Ovary (tissue), 9 donors: ENCODE results near the gene DEFB126. TPM values are rescaled to one million over a fixed set of nuclear protein-coding genes. Genes with fewer than 3 reads are reported as not detected.

ENCODE experiments used
- DNase-seq, 5 donors: peaks; one replicate each; pipeline ENCODE4 v3.0.0-alpha.2; 2019 to 2020
- H3K27ac ChIP-seq, 2 donors: fragments of 200-600 bp; one replicate each; pipeline versions ENCODE4 v1.5.1 to v1.8.0; 2019 to 2022
- H3K27me3 ChIP-seq: fragments of 200-600 bp; one replicate; pipeline ENCODE4 v1.8.0; 2022
- H3K36me3 ChIP-seq: fragments of 200-600 bp; sonication (generic); one replicate; pipeline ENCODE4 v1.5.1; 2019
- H3K4me1 ChIP-seq: one replicate; pipeline ENCODE4 v1.8.1; 2013; ENCODE audit warnings: mild to moderate bottlenecking, moderate library complexity; ENCODE audit not compliant: insufficient read depth
- H3K4me3 ChIP-seq: fragments of 200-600 bp; sonication (generic); one replicate; pipeline ENCODE4 v1.5.1; 2017
- H3K9me3 ChIP-seq, 2 donors: fragments of 200-600 bp in 1 of 2; sonication (generic) in 1 of 2; one replicate each; pipeline versions ENCODE4 v1.5.1 to v1.8.1; 2013 to 2019; ENCODE audit warnings: mild to moderate bottlenecking in 1 of 2, moderate library complexity in 1 of 2
- EP300 ChIP-seq: sonication (generic); formaldehyde crosslinking; IDR thresholded peaks from one replicate; pipeline ENCODE4 v1.6.1; 2017; ENCODE audit warnings: antibody characterized with exemption
- POLR2A ChIP-seq: fragments of 450-650 bp; IDR thresholded peaks from one replicate; pipeline ENCODE4 v1.6.1; 2017; ENCODE audit warnings: antibody characterized with exemption, mild to moderate bottlenecking, moderate library complexity
- WGBS, 3 donors: extraction: QIAGEN DNeasy Blood & Tissue Kit in 1 of 3; methylation state at CpG; one replicate each; pipeline versions ENCODE4 v1.1.5 to v1.1.7; 2013 to 2017; 5-methylcytosine and 5-hydroxymethylcytosine counted together
- intact Hi-C, 4 donors: fragments of 100-400 bp; cut with DNase I; formaldehyde crosslinking; loops; one replicate each; pipeline versions ENCODE4 v1.11.0 to v1.15.1; 2022 to 2023
- polyA plus RNA-seq, 2 donors: library from polyadenylated mRNA; stranded (reverse); fragments of 200-250 nt in 1 of 2; fragments of 350-450 nt in 1 of 2; fragmentation: Illumina TruSeq in 1 of 2; extraction: RNeasy Lipid Tissue Mini Kit (QIAGEN cat#74804) in 1 of 2; gene quantifications; one replicate each; pipeline ENCODE4 v1.2.3, GENCODE V29; 2013 to 2014
- total RNA-seq, 7 donors: library from RNA; depleted of rRNA in 2 of 7; stranded (reverse); fragments of >200 nt in 2 of 7; fragmentation: NEBNext Ultra II Directional in 3 of 7; extraction: Animal tissue kit (Norgen Biotek cat#: 25700) in 3 of 7; gene quantifications; one replicate each; pipeline versions ENCODE4 v1.1.0 to v1.2.4, GENCODE V29; 2016 to 2023
- TF ChIP-seq, protein P1 (sequence below), 3 donors: fragments of 450-650 bp in 2 of 3; fragments of 200-600 bp in 1 of 3; IDR thresholded peaks; one replicate each; pipeline versions ENCODE4 v1.5.1 to v1.8.0; 2016 to 2022; ENCODE audit warnings: antibody characterized with exemption in 3 of 3, mild to moderate bottlenecking in 1 of 3
- donor health status: DM: no; HTN: no; CAD: no; lungs with moderate emphysema.
- donor health status: DM: no; HTN: no; CAD: no.
- donor health status: Bipolar disorder and iron deficiency.
- donor health status: DM: yes; HTN: yes; CAD: no.
- donor health status: DM: no; HTN: no; CAD: no.
- donor health status: DM: yes; HTN: yes; CAD: no.

DEFB126 gene
- total and polyA plus RNA-seq, 9 donors: not detected

DNA sequence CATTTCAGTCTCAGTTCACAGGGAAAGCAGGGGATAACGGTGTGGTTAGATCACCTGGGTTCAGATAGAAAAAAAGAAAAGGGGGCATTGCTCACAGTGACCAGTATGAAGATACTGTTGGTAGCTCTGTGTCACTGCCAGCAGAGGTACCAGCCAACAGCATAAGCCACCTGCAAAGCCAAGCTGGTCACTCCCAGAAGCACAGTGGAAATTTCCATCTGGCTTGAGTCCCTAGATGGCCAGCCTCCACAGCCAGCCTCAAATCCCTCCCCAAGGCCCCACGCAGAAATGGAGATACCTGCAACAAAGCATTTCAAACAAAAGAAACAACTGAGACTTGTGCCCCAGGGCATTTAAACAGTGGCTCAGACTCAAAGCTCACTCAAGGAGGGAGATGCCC, 26.5 kb downstream of the DEFB126 start:
- H3K4me1 ChIP-seq: no peaks in the 10 kb centered on the region
- DNase-seq: no peak
- H3K27me3 ChIP-seq: no peaks in the 10 kb centered on the region
- H3K4me3 ChIP-seq: no peak overlapping the region
- no peaks in the 10 kb centered on the region for H3K9me3 ChIP-seq
- TF ChIP-seq POLR2A: no peak
- TF ChIP-seq, protein P1, sequence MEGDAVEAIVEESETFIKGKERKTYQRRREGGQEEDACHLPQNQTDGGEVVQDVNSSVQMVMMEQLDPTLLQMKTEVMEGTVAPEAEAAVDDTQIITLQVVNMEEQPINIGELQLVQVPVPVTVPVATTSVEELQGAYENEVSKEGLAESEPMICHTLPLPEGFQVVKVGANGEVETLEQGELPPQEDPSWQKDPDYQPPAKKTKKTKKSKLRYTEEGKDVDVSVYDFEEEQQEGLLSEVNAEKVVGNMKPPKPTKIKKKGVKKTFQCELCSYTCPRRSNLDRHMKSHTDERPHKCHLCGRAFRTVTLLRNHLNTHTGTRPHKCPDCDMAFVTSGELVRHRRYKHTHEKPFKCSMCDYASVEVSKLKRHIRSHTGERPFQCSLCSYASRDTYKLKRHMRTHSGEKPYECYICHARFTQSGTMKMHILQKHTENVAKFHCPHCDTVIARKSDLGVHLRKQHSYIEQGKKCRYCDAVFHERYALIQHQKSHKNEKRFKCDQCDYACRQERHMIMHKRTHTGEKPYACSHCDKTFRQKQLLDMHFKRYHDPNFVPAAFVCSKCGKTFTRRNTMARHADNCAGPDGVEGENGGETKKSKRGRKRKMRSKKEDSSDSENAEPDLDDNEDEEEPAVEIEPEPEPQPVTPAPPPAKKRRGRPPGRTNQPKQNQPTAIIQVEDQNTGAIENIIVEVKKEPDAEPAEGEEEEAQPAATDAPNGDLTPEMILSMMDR (IDR thresholded peaks at IDR 0.05): no peak
- TF ChIP-seq EP300: no peak
- intact Hi-C loops: no loop called here
- no peak overlapping the region for H3K27ac ChIP-seq
- 61 to 70% (median 69%) methylated on average over 2 of the region's 2 CpGs for WGBS, 3 donors
- no peaks in the 10 kb centered on the region for H3K36me3 ChIP-seq

DNA sequence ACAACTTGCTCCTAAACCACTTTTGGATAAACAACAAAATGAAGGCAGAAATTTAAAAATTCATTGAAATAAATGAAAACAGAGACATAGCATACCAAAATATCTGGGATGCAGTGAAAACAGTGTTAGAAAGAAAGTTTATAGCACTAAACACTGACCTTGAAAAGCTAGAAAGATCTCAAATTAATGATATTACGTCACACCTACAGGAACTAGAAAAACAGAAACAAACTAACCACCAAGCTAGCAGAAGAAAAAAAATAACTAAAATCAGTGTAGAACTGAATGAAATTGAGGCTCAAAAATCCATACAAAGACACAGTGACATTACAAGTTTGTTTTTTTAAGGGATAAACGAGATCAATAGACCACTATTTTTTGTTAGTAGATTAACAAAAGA, 41.9 kb downstream of the DEFB126 start:
- H3K9me3 ChIP-seq: no peaks in the 10 kb centered on the region
- H3K4me1 ChIP-seq: no peaks in the 10 kb centered on the region
- no peaks in the 10 kb centered on the region for H3K27me3 ChIP-seq
- 36 to 51% (median 39%) methylated on average over 2 of the region's 2 CpGs for WGBS, 3 donors
- H3K4me3 ChIP-seq: no peak overlapping the region
- H3K27ac ChIP-seq: no peak overlapping the region
- no peak for DNase-seq
- intact Hi-C loops: no loop called here
- no peaks in the 10 kb centered on the region for H3K36me3 ChIP-seq
- TF ChIP-seq POLR2A (no peak), EP300 (no peak)
- TF ChIP-seq, protein P1 (IDR thresholded peaks at IDR 0.05): no peak

DNA sequence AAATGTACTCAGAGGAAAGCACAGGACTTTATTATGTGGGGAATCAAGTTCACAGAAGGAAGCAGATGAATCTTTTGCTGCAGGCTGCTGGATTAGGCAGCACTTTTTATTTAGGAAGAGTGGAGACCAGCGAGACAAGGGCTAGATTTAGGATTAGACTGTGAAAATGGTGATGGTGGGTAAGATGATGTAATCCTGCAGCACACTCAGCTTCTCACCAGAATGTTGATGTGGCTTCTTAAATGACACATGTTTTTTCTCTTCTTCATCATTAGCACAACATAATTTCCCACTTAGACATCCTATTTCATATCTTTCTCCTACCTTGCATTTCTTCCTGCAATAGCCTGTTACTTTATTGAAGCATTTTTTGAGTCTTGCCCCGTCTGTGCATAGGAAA, 45.3 kb downstream of the DEFB126 start:
- intact Hi-C loops: no loop called here

DNA sequence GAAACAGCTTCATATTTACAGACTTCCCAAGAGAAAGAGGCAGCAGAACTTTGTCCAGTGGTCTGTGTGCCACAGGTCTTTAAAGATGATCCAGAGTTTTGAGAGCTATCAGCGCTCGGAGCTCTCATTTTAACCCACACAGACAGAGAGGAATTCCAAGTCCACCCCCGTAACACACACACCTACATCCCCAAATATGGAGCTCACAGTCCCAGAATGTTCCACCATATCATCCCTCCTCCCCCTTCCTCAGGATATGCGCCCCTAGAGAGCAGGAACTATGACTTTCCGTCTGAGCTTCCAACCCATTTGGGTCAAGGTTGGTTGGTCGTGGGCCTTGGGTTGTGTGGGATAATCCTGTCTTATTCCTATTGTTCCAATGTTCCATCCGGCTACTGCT, 47.2 kb downstream of the DEFB126 start, which contains the start of gene DEFB128:
DEFB128 (minus strand) TSS at position 101 of the 400 bp plus-strand sequence; CDS start at position 13, 88 bp downstream.
- WGBS, 3 donors: 51 to 61% (median 52%) methylated on average over 7 of the region's 7 CpGs
- intact Hi-C loops: no loop called here

More for the DNA sequence above, 45.3 kb downstream of the DEFB126 start:
- Histone ChIP-seq H3K4me1 (no peaks in the 10 kb centered on the region), H3K27me3 (no peaks in the 10 kb centered on the region), H3K27ac (no peak overlapping the region), H3K4me3 (no peak overlapping the region), H3K36me3 (no peaks in the 10 kb centered on the region), H3K9me3 (no peaks in the 10 kb centered on the region)
- WGBS, 3 donors: 54 to 56% (median 55%) methylated on average over 2 of the region's 2 CpGs
- no peak for TF ChIP-seq POLR2A
- DNase-seq: no peak

More for the DNA sequence above, 47.2 kb downstream of the DEFB126 start, which contains the start of gene DEFB128:
- DNase-seq: no peak
- H3K27ac ChIP-seq: no peak within 1 kb of the TSS
- H3K4me3 ChIP-seq: no peak within 1 kb of the TSS
- H3K36me3 ChIP-seq: no peaks in the 10 kb centered on the region
- no peaks in the 10 kb centered on the region for H3K9me3 ChIP-seq
- no peaks in the 10 kb centered on the region for H3K27me3 ChIP-seq
- TF ChIP-seq, protein P1 (IDR thresholded peaks at IDR 0.05): no peak
- TF ChIP-seq EP300 (no peak), POLR2A (no peak)
- no peaks in the 10 kb centered on the region for H3K4me1 ChIP-seq

Other genes starting within 250 kb of the DEFB126 start
- not detected for gene DEFB125, start 54.9 kb upstream of the DEFB126 start, total RNA-seq
- not detected for gene DEFB125, start 54.9 kb upstream of the DEFB126 start, polyA plus RNA-seq
- not detected for gene DEFB127, start 14.9 kb downstream of the DEFB126 start, total RNA-seq
- not detected for gene DEFB127, start 14.9 kb downstream of the DEFB126 start, polyA plus RNA-seq
- not detected for gene DEFB128, start 47.1 kb downstream of the DEFB126 start, total RNA-seq
- gene DEFB128, start 47.1 kb downstream of the DEFB126 start, polyA plus RNA-seq: not detected
- gene DEFB129, start 84.7 kb downstream of the DEFB126 start, total RNA-seq: not detected
- gene DEFB129, start 84.7 kb downstream of the DEFB126 start, polyA plus RNA-seq: not detected
- gene DEFB132, start 115.1 kb downstream of the DEFB126 start, total RNA-seq: not detected
- gene DEFB132, start 115.1 kb downstream of the DEFB126 start, polyA plus RNA-seq: not detected
- gene C20orf96, start 148.2 kb downstream of the DEFB126 start, total RNA-seq: 10 to 100 TPM in 6 of 7 donors, 1 to 10 TPM in 1; 6.6 to 17.5 (median 11.7) TPM
- gene C20orf96, start 148.2 kb downstream of the DEFB126 start, polyA plus RNA-seq: 10 to 100 TPM; 11.7 to 14.7 TPM
- 10 to 100 TPM; 13.6 to 28.1 (median 23.1) TPM for gene ZCCHC3, start 155.0 kb downstream of the DEFB126 start, total RNA-seq
- 10 to 100 TPM; 16.8 to 23.2 TPM for gene ZCCHC3, start 155.0 kb downstream of the DEFB126 start, polyA plus RNA-seq
- 10 to 100 TPM in 5 of 7 donors, 1 to 10 TPM in 2; 4.8 to 34.1 (median 25.7) TPM for gene SOX12, start 183.0 kb downstream of the DEFB126 start, total RNA-seq
- gene SOX12, start 183.0 kb downstream of the DEFB126 start, polyA plus RNA-seq: 1 to 10 TPM; 4.1 to 8.7 TPM
- gene NRSN2, start 204.5 kb downstream of the DEFB126 start, total RNA-seq: 10 to 100 TPM; 20.5 to 77.9 (median 43.8) TPM
- 10 to 100 TPM; 32.4 to 36.7 TPM for gene NRSN2, start 204.5 kb downstream of the DEFB126 start, polyA plus RNA-seq
- gene TRIB3, start 238.2 kb downstream of the DEFB126 start, total RNA-seq: 10 to 100 TPM in 1 of 7 donors, 1 to 10 TPM in 6; 1.5 to 55.1 (median 4.9) TPM
- gene TRIB3, start 238.2 kb downstream of the DEFB126 start, polyA plus RNA-seq: 1 to 10 TPM; 2.3 to 2.7 TPM